ENCODE results near the gene PIP4K2B. TPM values are rescaled to one million over a fixed set of nuclear protein-coding genes. Genes with fewer than 3 reads are reported as not detected.

PIP4K2B gene
- total and polyA plus RNA-seq, 11 donors = 23.3 to 55.0 (median 48.4) TPM

GRCh38 chr17:38750312-38751121, 48.8 kb downstream of the PIP4K2B start:
- ATAC-seq = no peak
- Histone ChIP-seq H3K9me3 (no peaks in the 10 kb centered on the region), H3K36me3 (peaks cover 0 to 18% (median 13%) of the 10 kb centered on the region in 9 donors), H3K4me1 (peaks cover 0 to 77% (median 52%) of the 10 kb centered on the region in 12 donors), H3K27me3 (peaks cover 0 to 27% (median 0%) of the 10 kb centered on the region in 9 donors), H3K4me3 (peak overlapping the region in 11 of 12 donors; percentile 64 to 99 (median 93)), H3K27ac (peak overlapping the region; percentile 87 to 99 (median 96))
- DNase-seq = peak in 2 of 5 donors; percentile 22 to 52
- intact Hi-C loops (cut with DNase I) = loop anchor here in 3 of 10 donors (5.0 kb wide), 4 partner anchors 47 to 402 kb away; partner anchors contain the start of genes PIP4K2B (in 2 of the 3), LASP1 (in 1 of the 3), PLXDC1 (in 1 of the 3) and RPL23 (in 1 of the 3)
- WGBS, 4 donors = 27 to 40% (median 35%) methylated on average over 28 of the region's 28 CpGs
- TF ChIP-seq CTCF (IDR thresholded peaks at IDR 0.05) (no peak), POLR2A (IDR thresholded peaks at IDR 0.05) (no peak)

GRCh38 chr17:38750044-38750311, 49.4 kb downstream of the PIP4K2B start:
- Histone ChIP-seq H3K4me1 (peaks cover 0 to 82% (median 53%) of the 10 kb centered on the region in 12 donors), H3K27ac (peak overlapping the region; percentile 87 to 99 (median 96)), H3K27me3 (peaks cover 0 to 27% (median 0%) of the 10 kb centered on the region in 9 donors), H3K36me3 (peaks cover 0 to 15% (median 8%) of the 10 kb centered on the region in 9 donors), H3K4me3 (peak overlapping the region in 11 of 12 donors; percentile 64 to 98 (median 93)), H3K9me3 (no peaks in the 10 kb centered on the region)
- DNase-seq (no peak), ATAC-seq (no peak)
- WGBS, 4 donors = 4 to 10% (median 7%) methylated on average over 8 to 12 of the region's 12 CpGs
- intact Hi-C loops (cut with DNase I) = loop anchor here in 3 of 10 donors (5.0 kb wide), 4 partner anchors 47 to 402 kb away; partner anchors contain the start of genes PIP4K2B (in 2 of the 3), LASP1 (in 1 of the 3), PLXDC1 (in 1 of the 3) and RPL23 (in 1 of the 3)
- TF ChIP-seq POLR2A (IDR thresholded peaks at IDR 0.05) = no peak
- no peak for TF ChIP-seq CTCF (IDR thresholded peaks at IDR 0.05)

- peaks cover 0 to 9% (median 3%) of the 10 kb centered on the region in 9 donors for H3K36me3 ChIP-seq
- WGBS, 4 donors = 0 to 1% (median 1%) methylated on average over 24 to 79 of the region's 79 CpGs
- H3K27me3 ChIP-seq = peaks cover 0 to 27% (median 0%) of the 10 kb centered on the region in 9 donors
- intact Hi-C loops (cut with DNase I) = loop anchor here in 4 of 10 donors (2.0 to 5.0 kb wide), 6 partner anchors 19 to 403 kb away; partner anchors contain the start of genes CISD3 (in 2 of the 4), PIP4K2B (in 2 of the 4), LASP1 (in 1 of the 4) and PLXDC1 (in 1 of the 4)
- no peaks in the 10 kb centered on the region for H3K9me3 ChIP-seq
- H3K4me3 ChIP-seq = peak overlapping the region; percentile 43 to 98 (median 93)
- peaks cover 0 to 81% (median 52%) of the 10 kb centered on the region in 12 donors for H3K4me1 ChIP-seq
- peak; percentile 28 to 71 (median 56) for ATAC-seq
- peak; percentile 93 to 96 (median 95) for DNase-seq
- peak overlapping the region; percentile 87 to 99 (median 96) for H3K27ac ChIP-seq
- TF ChIP-seq CTCF (IDR thresholded peaks at IDR 0.05) (peak in 3 of 12 donors; percentile 15 to 31 (median 15)), POLR2A (IDR thresholded peaks at IDR 0.05) (peak in 1 of 2 donors; percentile 64)
These were observed 49.9 kb downstream of the PIP4K2B start for GRCh38 chr17:38749223-38750043.
